H1 (cell line): ENCODE data around the gene LY6G6F.

Experiments used
- EP300 ChIP-seq, 2 experiments: IDR thresholded peaks; 1 replicate in 1 of 2; 2 replicates in 1 of 2; pipeline ENCODE4 v1.6.1; 2011 to 2012; ENCODE audit warnings: low read depth in 2 of 2, low read length in 2 of 2, mild to moderate bottlenecking in 2 of 2, borderline replicate concordance in 1 of 2, inconsistent platforms in 1 of 2, moderate library complexity in 1 of 2
- KDM5A ChIP-seq: fragments of 200-600 bp; IDR thresholded peaks from 2 replicates; pipeline ENCODE4 v1.7.1; 2012; ENCODE audit warnings: mild to moderate bottlenecking, low read length, inconsistent platforms, mixed read lengths
- POLR2A ChIP-seq, 2 experiments: IDR thresholded peaks; 1 replicate in 1 of 2; 2 replicates in 1 of 2; pipeline ENCODE4 v1.6.1; 2011; ENCODE audit warnings: low read depth in 2 of 2, low read length in 2 of 2, mild to moderate bottlenecking in 2 of 2; ENCODE audit errors: control extremely low read depth in 1 of 2
- TCF12 ChIP-seq: IDR thresholded peaks from 2 replicates; pipeline ENCODE4 v1.6.1; 2011; ENCODE audit warnings: low read depth, mild to moderate bottlenecking, low read length

GRCh38 chr6:31687860-31688693, 18.6 kb upstream of the LY6G6F start:
- TF ChIP-seq EP300 (IDR thresholded peaks at IDR 0.05; ENCODE audit: borderline replicate concordance in 1 of 2, low read depth in 2 of 2, low read length in 2 of 2): no peak
- no peak for TF ChIP-seq KDM5A
- no peak for TF ChIP-seq POLR2A (IDR thresholded peaks at IDR 0.05; ENCODE audit: control extremely low read depth in 1 of 2, low read depth in 2 of 2, low read length in 2 of 2)
- TF ChIP-seq TCF12: no peak
